Measurements from ENCODE around the gene ASB2. TPM values are rescaled to one million over a fixed set of nuclear protein-coding genes. Genes with fewer than 3 reads are reported as not detected.

Gene ASB2
- total RNA-seq, 3 donors from 2014 or later (not counting 1 experiment from before 2014, with no cell fraction given) = 3.7 to 7.2 (median 4.8) TPM

DNA sequence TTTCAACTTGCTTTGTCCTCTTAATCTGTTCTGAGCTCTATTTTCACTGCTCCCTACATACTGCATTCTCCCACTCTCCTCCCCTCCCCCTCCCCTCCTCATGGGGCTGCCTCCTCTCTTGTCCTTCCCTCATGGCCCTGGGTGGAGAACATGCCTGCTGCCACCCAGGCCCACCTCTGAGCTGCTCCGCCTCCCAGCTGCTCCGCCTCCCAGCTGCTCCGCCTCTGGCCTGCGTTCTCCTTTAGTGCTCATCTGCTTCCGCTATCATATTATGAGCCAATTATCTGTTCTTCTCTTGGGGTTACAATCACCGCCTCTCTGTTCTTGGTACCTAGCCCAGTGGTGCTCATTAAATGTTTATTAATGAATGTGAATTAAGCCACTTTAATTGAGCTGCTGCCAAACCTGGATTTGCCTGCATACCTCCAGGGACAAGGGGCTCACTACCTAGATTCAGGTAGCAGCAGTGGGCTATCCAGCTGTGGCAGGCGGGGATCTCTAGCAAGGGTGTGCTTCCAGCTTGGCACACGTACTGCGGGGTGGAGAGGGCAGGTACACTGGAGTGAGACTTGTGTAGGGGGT, 81.3 kb downstream of the ASB2 start:
- H3K27ac ChIP-seq (ENCODE audit: low read length) = no peak overlapping the region
- no peaks in the 10 kb centered on the region for H3K9me3 Mint-ChIP-seq
- H3K27ac Mint-ChIP-seq = no peak overlapping the region
- H3K4me1 Mint-ChIP-seq = no peaks in the 10 kb centered on the region
- DNase-seq (no peak), ATAC-seq (no peak)
- H3K36me3 ChIP-seq (ENCODE audit: control insufficient read depth, insufficient read depth, low read length) = no peaks in the 10 kb centered on the region
- no peak overlapping the region for H3K4me3 ChIP-seq (ENCODE audit: low read length)
- no peaks in the 10 kb centered on the region for H3K4me1 ChIP-seq (ENCODE audit: control insufficient read depth, insufficient read depth, low read length)
- no peak overlapping the region for H3K4me3 Mint-ChIP-seq
- H3K9me3 ChIP-seq (ENCODE audit: control insufficient read depth, insufficient read depth, low read length) = no peaks in the 10 kb centered on the region
- H3K27me3 ChIP-seq (ENCODE audit: control insufficient read depth, insufficient read depth, low read length) = no peaks in the 10 kb centered on the region
- intact Hi-C loops (cut with micrococcal nuclease) = no loop called here
- TF ChIP-seq, protein P1, sequence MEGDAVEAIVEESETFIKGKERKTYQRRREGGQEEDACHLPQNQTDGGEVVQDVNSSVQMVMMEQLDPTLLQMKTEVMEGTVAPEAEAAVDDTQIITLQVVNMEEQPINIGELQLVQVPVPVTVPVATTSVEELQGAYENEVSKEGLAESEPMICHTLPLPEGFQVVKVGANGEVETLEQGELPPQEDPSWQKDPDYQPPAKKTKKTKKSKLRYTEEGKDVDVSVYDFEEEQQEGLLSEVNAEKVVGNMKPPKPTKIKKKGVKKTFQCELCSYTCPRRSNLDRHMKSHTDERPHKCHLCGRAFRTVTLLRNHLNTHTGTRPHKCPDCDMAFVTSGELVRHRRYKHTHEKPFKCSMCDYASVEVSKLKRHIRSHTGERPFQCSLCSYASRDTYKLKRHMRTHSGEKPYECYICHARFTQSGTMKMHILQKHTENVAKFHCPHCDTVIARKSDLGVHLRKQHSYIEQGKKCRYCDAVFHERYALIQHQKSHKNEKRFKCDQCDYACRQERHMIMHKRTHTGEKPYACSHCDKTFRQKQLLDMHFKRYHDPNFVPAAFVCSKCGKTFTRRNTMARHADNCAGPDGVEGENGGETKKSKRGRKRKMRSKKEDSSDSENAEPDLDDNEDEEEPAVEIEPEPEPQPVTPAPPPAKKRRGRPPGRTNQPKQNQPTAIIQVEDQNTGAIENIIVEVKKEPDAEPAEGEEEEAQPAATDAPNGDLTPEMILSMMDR (IDR thresholded peaks at IDR 0.05) = no peak
- no peaks in the 10 kb centered on the region for H3K36me3 Mint-ChIP-seq
- H3K27me3 Mint-ChIP-seq (ENCODE audit: low read depth in 2 of 2) = peaks cover 9 to 13% of the 10 kb centered on the region in 2 donors
- WGBS (ENCODE audit: insufficient coverage) = 90% methylated on average over 9 of the region's 9 CpGs

DNA sequence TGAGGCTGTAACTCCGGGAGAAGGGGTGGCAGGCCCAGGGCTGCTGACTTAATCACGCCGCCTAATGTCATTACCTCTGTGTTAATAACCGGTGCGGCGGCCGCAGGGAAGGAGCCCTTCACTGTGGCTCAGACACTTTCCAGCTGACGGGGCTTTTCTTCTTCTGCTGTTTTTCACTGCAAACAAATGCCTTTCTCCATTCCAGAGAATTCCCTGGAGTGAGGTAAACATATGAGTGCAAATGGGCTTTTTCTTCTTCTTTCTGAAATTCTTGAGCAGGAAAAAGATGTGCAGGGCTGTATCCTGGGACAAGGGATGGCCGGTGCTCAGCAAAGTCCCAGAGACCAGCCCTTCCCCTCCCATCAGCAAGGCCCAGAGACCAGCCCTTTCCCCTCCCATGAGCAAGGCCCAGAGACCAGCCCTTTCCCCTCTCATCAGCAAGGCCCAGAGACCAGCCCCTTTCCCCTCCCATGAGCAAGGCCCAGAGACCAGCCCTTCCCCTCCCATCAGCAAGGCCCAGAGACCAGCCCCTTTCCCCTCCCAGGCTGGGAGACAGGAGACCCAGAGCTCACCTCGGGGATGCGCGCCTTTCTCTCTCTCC, 82.6 kb downstream of the ASB2 start:
- Mint-ChIP-seq H3K27me3 (ENCODE audit: low read depth in 2 of 2) (peaks cover 10 to 13% of the 10 kb centered on the region in 2 donors), H3K27ac (no peak overlapping the region), H3K4me1 (no peaks in the 10 kb centered on the region), H3K36me3 (no peaks in the 10 kb centered on the region), H3K4me3 (no peak overlapping the region), H3K9me3 (no peaks in the 10 kb centered on the region)
- WGBS (ENCODE audit: insufficient coverage) = 90% methylated on average over 12 of the region's 12 CpGs
- TF ChIP-seq, protein P1 (IDR thresholded peaks at IDR 0.05) = no peak
- ATAC-seq (no peak), DNase-seq (no peak)
- no peaks in the 10 kb centered on the region for H3K9me3 ChIP-seq (ENCODE audit: control insufficient read depth, insufficient read depth, low read length)
- no peak overlapping the region for H3K27ac ChIP-seq (ENCODE audit: low read length)
- no peaks in the 10 kb centered on the region for H3K36me3 ChIP-seq (ENCODE audit: control insufficient read depth, insufficient read depth, low read length)
- no peaks in the 10 kb centered on the region for H3K27me3 ChIP-seq (ENCODE audit: control insufficient read depth, insufficient read depth, low read length)
- intact Hi-C loops (cut with micrococcal nuclease) = no loop called here
- H3K4me3 ChIP-seq (ENCODE audit: low read length) = no peak overlapping the region
- no peaks in the 10 kb centered on the region for H3K4me1 ChIP-seq (ENCODE audit: control insufficient read depth, insufficient read depth, low read length)

DNA sequence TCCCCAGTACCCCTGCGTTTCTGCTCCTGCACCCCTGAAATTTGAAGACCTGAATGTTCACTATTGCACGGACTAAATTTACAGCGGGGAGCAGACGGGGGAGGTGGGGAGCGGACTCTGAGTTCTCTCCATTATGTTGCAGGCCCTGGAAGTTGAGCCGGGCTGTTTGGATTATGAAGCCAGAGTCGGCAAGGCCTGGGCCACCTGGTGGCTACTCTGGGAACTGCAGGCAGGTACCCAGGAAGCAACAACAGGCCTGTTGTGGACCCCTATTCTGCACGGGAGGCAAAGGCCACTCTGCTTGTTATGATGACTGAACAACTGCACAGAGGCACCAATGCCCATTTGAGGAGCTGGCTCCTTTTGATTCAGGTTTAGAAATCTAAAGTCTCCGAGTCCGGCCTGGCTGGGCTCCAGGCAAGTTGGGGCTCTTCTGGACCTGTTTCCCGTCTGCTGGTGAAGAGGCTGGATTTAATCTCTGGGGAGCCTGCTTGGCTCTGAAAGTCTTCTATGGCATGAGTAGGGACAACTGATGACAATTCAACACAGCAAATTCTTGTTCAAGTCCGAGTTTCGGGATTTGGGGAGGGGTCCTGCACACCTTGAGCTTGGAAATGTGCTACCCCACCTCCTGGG, 83.3 kb downstream of the ASB2 start:
- peak; percentile 69 to 89 (median 80) for ATAC-seq
- no peaks in the 10 kb centered on the region for H3K27me3 ChIP-seq (ENCODE audit: control insufficient read depth, insufficient read depth, low read length)
- peaks cover 17% of the 10 kb centered on the region in 2 donors for H3K27me3 Mint-ChIP-seq (ENCODE audit: low read depth in 2 of 2)

More for the DNA sequence above, 83.3 kb downstream of the ASB2 start:
- H3K9me3 ChIP-seq (ENCODE audit: control insufficient read depth, insufficient read depth, low read length) = no peaks in the 10 kb centered on the region
- Mint-ChIP-seq H3K9me3 (no peaks in the 10 kb centered on the region), H3K4me1 (no peaks in the 10 kb centered on the region), H3K27ac (no peak overlapping the region), H3K4me3 (no peak overlapping the region), H3K36me3 (no peaks in the 10 kb centered on the region)
- peak; percentile 67 to 76 for DNase-seq
- H3K4me1 ChIP-seq (ENCODE audit: control insufficient read depth, insufficient read depth, low read length) = no peaks in the 10 kb centered on the region
- no peaks in the 10 kb centered on the region for H3K36me3 ChIP-seq (ENCODE audit: control insufficient read depth, insufficient read depth, low read length)
- WGBS (ENCODE audit: insufficient coverage) = 40% methylated on average over 13 of the region's 13 CpGs
- no peak overlapping the region for H3K4me3 ChIP-seq (ENCODE audit: low read length)
- intact Hi-C loops (cut with micrococcal nuclease) = no loop called here
- TF ChIP-seq, protein P1 (IDR thresholded peaks at IDR 0.05) = peak; percentile 98
- no peak overlapping the region for H3K27ac ChIP-seq (ENCODE audit: low read length)
